ENCODE results near the gene CASP7. TPM values are rescaled to one million over a fixed set of nuclear protein-coding genes. Genes with fewer than 3 reads are reported as not detected.

CASP7 gene
- total and polyA plus RNA-seq, 8 donors, result 7.0 to 28.7 (median 14.8) TPM

DNA sequence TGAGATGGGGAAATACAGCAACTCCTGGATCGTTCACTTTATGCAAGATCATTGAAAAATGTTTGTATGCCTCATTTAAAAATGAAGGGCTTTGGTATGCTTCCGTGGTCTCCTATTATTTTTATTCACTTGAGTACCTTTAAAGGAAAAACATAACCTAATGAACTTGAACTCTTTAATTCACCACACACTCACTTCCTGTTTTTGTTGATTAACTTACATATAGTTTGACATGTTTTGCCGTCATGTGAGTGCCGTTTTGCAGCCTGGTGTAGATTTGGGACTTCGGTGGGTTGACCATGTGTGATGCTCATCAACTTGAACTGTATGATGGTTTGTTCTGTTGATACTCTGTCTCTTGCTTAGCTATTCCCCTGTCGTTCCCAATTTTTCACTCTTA lies 28.9 kb downstream of the CASP7 start:
- 90 to 91% methylated on average over 6 of the region's 6 CpGs for WGBS, 2 donors
- no peak for FAIRE-seq
- Histone ChIP-seq H3K27me3 (no peaks in the 10 kb centered on the region), H3K9me3 (no peaks in the 10 kb centered on the region), H3K27ac (peak overlapping the region in 2 of 4 donors; percentile 55 to 58), H3K4me1 (peaks cover 8 to 28% (median 27%) of the 10 kb centered on the region in 3 donors), H3K36me3 (no peaks in the 10 kb centered on the region), H3K4me3 (no peak overlapping the region)
- no peak for ATAC-seq
- no peak for DNase-seq
- intact Hi-C loops (cut with DNase I), result loop anchor here in 2 of 3 donors (5.0 to 10.0 kb wide), 2 partner anchors 394 to 396 kb away; no protein-coding TSS in a partner anchor
- TF ChIP-seq, protein P1, sequence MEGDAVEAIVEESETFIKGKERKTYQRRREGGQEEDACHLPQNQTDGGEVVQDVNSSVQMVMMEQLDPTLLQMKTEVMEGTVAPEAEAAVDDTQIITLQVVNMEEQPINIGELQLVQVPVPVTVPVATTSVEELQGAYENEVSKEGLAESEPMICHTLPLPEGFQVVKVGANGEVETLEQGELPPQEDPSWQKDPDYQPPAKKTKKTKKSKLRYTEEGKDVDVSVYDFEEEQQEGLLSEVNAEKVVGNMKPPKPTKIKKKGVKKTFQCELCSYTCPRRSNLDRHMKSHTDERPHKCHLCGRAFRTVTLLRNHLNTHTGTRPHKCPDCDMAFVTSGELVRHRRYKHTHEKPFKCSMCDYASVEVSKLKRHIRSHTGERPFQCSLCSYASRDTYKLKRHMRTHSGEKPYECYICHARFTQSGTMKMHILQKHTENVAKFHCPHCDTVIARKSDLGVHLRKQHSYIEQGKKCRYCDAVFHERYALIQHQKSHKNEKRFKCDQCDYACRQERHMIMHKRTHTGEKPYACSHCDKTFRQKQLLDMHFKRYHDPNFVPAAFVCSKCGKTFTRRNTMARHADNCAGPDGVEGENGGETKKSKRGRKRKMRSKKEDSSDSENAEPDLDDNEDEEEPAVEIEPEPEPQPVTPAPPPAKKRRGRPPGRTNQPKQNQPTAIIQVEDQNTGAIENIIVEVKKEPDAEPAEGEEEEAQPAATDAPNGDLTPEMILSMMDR (IDR thresholded peaks at IDR 0.05), result no peak

DNA sequence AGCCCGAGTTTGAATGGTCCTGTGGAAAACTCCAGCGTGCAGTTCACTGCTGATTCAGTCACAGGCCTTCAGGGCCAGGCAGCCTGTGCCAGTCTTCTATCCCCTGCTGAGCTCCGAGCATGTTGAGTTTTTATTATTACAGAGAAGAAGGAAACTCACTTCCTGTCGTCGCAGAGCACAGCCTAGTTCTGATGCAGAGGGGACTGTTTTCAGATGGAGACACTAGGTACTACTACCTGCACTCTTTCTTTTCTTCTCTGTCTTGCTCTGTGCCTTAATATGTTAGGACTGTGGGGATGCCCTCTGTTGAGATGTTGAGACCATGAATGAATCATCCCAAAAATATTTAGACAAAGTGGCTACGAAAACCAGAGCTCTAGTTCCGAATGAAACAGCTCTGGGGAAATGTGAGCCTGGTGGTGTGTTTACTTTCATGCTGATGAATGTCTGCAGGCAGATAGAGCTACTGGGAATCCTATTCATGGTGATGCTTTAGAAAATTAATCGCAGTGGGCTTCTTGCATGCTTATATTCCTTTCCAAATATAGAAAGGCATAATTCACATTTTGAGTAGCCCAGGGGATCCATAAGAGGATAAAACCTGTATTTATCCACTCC lies 29.6 kb downstream of the CASP7 start:
- Histone ChIP-seq H3K36me3 (no peaks in the 10 kb centered on the region), H3K27ac (peak overlapping the region in 2 of 4 donors; percentile 55 to 58), H3K4me1 (peaks cover 8 to 28% (median 27%) of the 10 kb centered on the region in 3 donors), H3K4me3 (no peak overlapping the region), H3K27me3 (no peaks in the 10 kb centered on the region), H3K9me3 (no peaks in the 10 kb centered on the region)
- TF ChIP-seq, protein P1 (IDR thresholded peaks at IDR 0.05), result no peak
- WGBS, 2 donors, result 60 to 64% methylated on average over 8 of the region's 8 CpGs
- FAIRE-seq (no peak), DNase-seq (no peak), ATAC-seq (peak in 2 of 4 donors; percentile 10 to 14)
- intact Hi-C loops (cut with DNase I), result loop anchor here in 2 of 3 donors (5.0 to 10.0 kb wide), 2 partner anchors 393 to 395 kb away; no protein-coding TSS in a partner anchor

- FAIRE-seq (no peak), DNase-seq (no peak), ATAC-seq (peak; percentile 14 to 57 (median 32))
- Histone ChIP-seq H3K4me3 (no peak overlapping the region), H3K4me1 (peaks cover 0 to 21% (median 16%) of the 10 kb centered on the region in 3 donors), H3K27ac (peak overlapping the region in 3 of 4 donors; percentile 38 to 58 (median 55)), H3K36me3 (no peaks in the 10 kb centered on the region), H3K27me3 (no peaks in the 10 kb centered on the region), H3K9me3 (no peaks in the 10 kb centered on the region)
- 44 to 45% methylated on average over 2 of the region's 2 CpGs for WGBS, 2 donors
- intact Hi-C loops (cut with DNase I), result no loop called here
- TF ChIP-seq, protein P1 (IDR thresholded peaks at IDR 0.05), result no peak
Observed at GRCh38 chr10:113711142-113711541, 31.4 kb downstream of the CASP7 start.

DNA sequence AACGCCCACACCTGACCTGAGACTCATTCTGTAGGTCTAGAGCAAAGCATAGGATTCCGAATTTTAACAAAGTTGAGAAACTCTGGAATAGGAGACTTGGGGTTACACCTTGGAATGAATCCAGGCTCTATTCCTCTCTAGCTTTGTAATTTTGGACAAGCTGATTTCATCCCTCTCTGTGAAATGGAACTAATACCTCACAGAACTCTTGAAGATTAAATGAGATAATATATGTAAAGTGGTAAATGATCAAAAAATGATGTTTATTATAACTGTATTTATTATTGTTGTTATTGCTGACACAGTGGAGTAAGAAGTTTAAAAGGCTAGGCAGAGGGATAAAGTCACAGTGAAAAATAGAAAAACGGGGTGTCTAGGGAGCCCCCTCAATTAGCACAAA lies 32.3 kb downstream of the CASP7 start:
- peaks cover 0 to 21% (median 10%) of the 10 kb centered on the region in 3 donors for H3K4me1 ChIP-seq
- no peaks in the 10 kb centered on the region for H3K36me3 ChIP-seq
- 89 to 95% methylated on average over 3 of the region's 3 CpGs for WGBS, 2 donors
- DNase-seq (no peak), ATAC-seq (no peak), FAIRE-seq (no peak)
- H3K27me3 ChIP-seq, result no peaks in the 10 kb centered on the region
- H3K4me3 ChIP-seq, result no peak overlapping the region
- peak overlapping the region in 3 of 4 donors; percentile 38 to 58 (median 55) for H3K27ac ChIP-seq
- intact Hi-C loops (cut with DNase I), result no loop called here
- no peaks in the 10 kb centered on the region for H3K9me3 ChIP-seq
- TF ChIP-seq, protein P1 (IDR thresholded peaks at IDR 0.05), result no peak
